Peyer's patch (tissue), 4 donors: ENCODE results near the gene RPS25.

Experiments
- CTCF ChIP-seq, 6 experiments: fragments of 450-650 bp in 4 of 6; fragments of 200-600 bp in 2 of 6; sonication (generic) in 1 of 6; IDR thresholded peaks; one replicate each; pipeline ENCODE4 v1.5.1; 2017 to 2019; ENCODE audit warnings: antibody characterized with exemption in 6 of 6, mild to moderate bottlenecking in 3 of 6, moderate library complexity in 1 of 6
- POLR2A ChIP-seq, 2 donors: fragments of 450-650 bp; IDR thresholded peaks; one replicate each; pipeline ENCODE4 v1.5.1; 2017; ENCODE audit warnings: antibody characterized with exemption in 2 of 2, mild to moderate bottlenecking in 2 of 2, moderate library complexity in 2 of 2

- no peak for TF ChIP-seq CTCF (IDR thresholded peaks at IDR 0.05)
- TF ChIP-seq POLR2A (IDR thresholded peaks at IDR 0.05): no peak
These were observed 11.5 kb downstream of the RPS25 start for GRCh38 chr11:119006656-119007055.
